ENCODE data around the gene OR2A7. TPM values are rescaled to one million over a fixed set of nuclear protein-coding genes. Genes with fewer than 3 reads are reported as not detected.
"Not testable (repeated sequence)": the region's sequence is repeated elsewhere in the genome, so short reads cannot be mapped to it uniquely, and the experiment has no call there.

Gene OR2A7, protein sequence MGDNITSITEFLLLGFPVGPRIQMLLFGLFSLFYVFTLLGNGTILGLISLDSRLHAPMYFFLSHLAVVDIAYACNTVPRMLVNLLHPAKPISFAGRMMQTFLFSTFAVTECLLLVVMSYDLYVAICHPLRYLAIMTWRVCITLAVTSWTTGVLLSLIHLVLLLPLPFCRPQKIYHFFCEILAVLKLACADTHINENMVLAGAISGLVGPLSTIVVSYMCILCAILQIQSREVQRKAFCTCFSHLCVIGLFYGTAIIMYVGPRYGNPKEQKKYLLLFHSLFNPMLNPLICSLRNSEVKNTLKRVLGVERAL
- total RNA-seq (0.26 and 0.50 TPM in 2 replicates), polyA plus RNA-seq (0.39 and 0.45 TPM in 2 replicates), polyA minus RNA-seq (ENCODE audit: low replicate concordance) (4.5 TPM in 1 of 2 replicates, not detected in the other)
- 0.20 and 0.31 TPM in 2 replicates for polyA plus RNA-seq (2012)

DNA sequence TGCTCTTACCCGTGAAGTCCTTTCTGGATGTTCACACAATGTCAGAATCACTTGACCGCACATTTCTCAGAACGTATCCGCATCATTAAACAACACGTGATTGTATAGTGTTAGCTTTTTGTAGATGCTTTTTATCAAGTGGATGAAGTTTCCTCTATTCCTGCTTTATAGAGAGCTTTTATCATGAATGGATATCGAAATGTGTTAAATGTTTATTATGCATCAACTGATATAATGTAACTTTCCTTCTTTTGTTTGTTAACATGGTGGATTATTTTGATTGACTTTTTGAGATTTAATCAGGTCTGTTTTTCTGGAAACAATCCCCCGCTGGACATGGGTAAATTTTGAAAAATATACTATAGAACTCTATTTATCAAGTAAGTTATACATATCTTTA is at the start of gene OR2A7:
OR2A7 (minus strand) TSS at position 101 of the 400 bp plus-strand sequence. CDS start 5,164 bp downstream, outside the sequence.
- not testable (repeated sequence) for H3K27me3 ChIP-seq (ENCODE audit: control insufficient read depth, insufficient read depth, low read length); H3K36me3 ChIP-seq (ENCODE audit: control insufficient read depth, insufficient read depth, low read length); DNase-seq (ENCODE audit: low read depth in 2 of 2); H3K4me2 ChIP-seq (ENCODE audit: extremely low read depth, insufficient read depth, low read length); H3K4me1 ChIP-seq (ENCODE audit: control insufficient read depth, extremely low read depth, insufficient read depth, low read length); H3K79me2 ChIP-seq (ENCODE audit: control insufficient read depth, insufficient read depth, low read length); H3K4me3 ChIP-seq (replicated peaks in 1 of 4; ENCODE audit: control extremely low read depth in 1 of 4, insufficient read depth in 1 of 4, low read depth in 3 of 4, low read length in 4 of 4); H3K9ac ChIP-seq (ENCODE audit: insufficient read depth, low read length); H3K27ac ChIP-seq (ENCODE audit: insufficient read depth, low read length); H2AFZ ChIP-seq (ENCODE audit: low read length); H4K20me1 ChIP-seq (ENCODE audit: control insufficient read depth, extremely low read depth, insufficient read depth, low read length); H3K9me3 ChIP-seq (ENCODE audit: control insufficient read depth, insufficient read depth, low read depth, low read length)

DNA sequence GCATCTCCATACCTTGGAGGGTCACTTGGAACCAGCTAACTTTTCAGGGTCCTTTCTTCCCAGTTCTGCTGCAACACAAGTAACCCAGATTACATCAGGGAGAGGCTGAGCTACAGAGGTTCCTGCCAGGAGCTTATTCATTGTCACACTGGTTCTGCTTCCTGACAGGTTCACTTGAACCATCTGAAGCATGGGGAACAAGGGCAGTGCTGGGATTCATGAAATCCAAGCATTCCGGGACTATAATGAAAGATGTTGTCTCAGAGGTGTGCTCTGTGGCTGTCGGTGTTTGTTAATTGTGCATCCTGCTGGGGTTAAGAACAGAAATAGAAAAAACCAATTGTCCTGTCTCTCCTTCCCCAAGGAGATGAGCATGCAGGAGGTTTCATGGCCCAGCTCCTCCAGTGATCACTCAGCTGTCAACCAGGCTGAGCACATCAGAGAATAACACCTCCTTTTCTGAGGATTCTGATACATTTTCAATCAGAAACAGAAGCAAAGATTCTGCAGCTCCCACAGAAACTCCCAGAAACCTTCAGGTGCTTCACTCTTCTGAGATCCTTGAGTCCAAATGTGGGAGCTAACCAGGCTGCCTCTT is 47.4 kb upstream of the OR2A7 start, which contains the start of gene OR2A1:
OR2A1 (plus strand) TSS at position 548 of the 598 bp plus-strand sequence. CDS start 5,706 bp downstream, outside the sequence.
- not testable (repeated sequence) for H3K27ac ChIP-seq (ENCODE audit: insufficient read depth, low read length); H3K79me2 ChIP-seq (ENCODE audit: control insufficient read depth, insufficient read depth, low read length); H2AFZ ChIP-seq (ENCODE audit: low read length); H4K20me1 ChIP-seq (ENCODE audit: control insufficient read depth, extremely low read depth, insufficient read depth, low read length); H3K4me3 ChIP-seq (replicated peaks in 1 of 4; ENCODE audit: control extremely low read depth in 1 of 4, insufficient read depth in 1 of 4, low read depth in 3 of 4, low read length in 4 of 4); H3K9me3 ChIP-seq (ENCODE audit: control insufficient read depth, insufficient read depth, low read depth, low read length); H3K9ac ChIP-seq (ENCODE audit: insufficient read depth, low read length); H3K4me2 ChIP-seq (ENCODE audit: extremely low read depth, insufficient read depth, low read length); H3K4me1 ChIP-seq (ENCODE audit: control insufficient read depth, extremely low read depth, insufficient read depth, low read length); H3K36me3 ChIP-seq (ENCODE audit: control insufficient read depth, insufficient read depth, low read length); H3K27me3 ChIP-seq (ENCODE audit: control insufficient read depth, insufficient read depth, low read length); DNase-seq (ENCODE audit: low read depth in 2 of 2)

DNA sequence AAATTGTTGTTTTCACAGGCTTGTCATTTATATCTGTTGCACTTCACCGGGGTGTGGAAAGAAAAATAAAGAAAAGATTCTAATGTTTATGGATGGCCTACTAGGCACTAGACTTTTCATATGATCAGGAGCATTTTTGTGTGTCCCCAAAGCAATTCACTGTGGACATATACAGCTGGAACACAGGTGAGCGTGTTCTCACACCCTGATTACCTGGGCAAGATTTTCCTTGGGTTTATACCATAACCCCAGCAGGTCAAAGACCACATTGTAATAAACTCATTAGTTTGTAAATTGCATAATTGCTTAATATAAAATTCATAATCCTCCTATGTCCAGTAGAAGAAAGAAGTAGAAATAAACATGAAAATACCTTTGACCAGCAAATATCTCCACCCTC is 46.6 kb upstream of the OR2A7 start:
- not testable (repeated sequence) for H3K27me3 ChIP-seq (ENCODE audit: control insufficient read depth, insufficient read depth, low read length); H3K36me3 ChIP-seq (ENCODE audit: control insufficient read depth, insufficient read depth, low read length); H3K9me3 ChIP-seq (ENCODE audit: control insufficient read depth, insufficient read depth, low read depth, low read length); H3K9ac ChIP-seq (ENCODE audit: insufficient read depth, low read length); H3K4me3 ChIP-seq (replicated peaks in 1 of 4; ENCODE audit: control extremely low read depth in 1 of 4, insufficient read depth in 1 of 4, low read depth in 3 of 4, low read length in 4 of 4); H3K4me1 ChIP-seq (ENCODE audit: control insufficient read depth, extremely low read depth, insufficient read depth, low read length); H4K20me1 ChIP-seq (ENCODE audit: control insufficient read depth, extremely low read depth, insufficient read depth, low read length); DNase-seq (ENCODE audit: low read depth in 2 of 2); H2AFZ ChIP-seq (ENCODE audit: low read length); H3K4me2 ChIP-seq (ENCODE audit: extremely low read depth, insufficient read depth, low read length); H3K27ac ChIP-seq (ENCODE audit: insufficient read depth, low read length); H3K79me2 ChIP-seq (ENCODE audit: control insufficient read depth, insufficient read depth, low read length)

DNA sequence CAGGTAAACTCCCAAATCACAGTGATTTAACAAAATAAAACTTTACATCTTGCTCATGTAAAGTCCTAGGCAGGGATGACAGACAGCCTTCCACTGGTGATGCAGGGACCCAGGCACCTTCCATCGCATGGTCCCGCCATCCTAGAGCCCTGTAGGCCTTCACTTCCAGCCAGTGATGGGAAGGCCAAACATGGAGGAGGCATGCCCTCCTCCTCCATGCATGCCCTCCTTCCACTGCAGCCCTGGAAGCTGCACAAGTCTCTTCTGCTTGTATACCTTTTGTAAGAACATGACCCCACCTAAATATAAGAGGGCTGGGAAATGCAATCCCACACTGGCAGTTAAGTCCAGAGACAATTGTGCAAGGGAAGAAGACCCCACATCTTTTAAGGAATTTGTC is 45.1 kb upstream of the OR2A7 start:
- not testable (repeated sequence) for H3K9ac ChIP-seq (ENCODE audit: insufficient read depth, low read length); H3K27ac ChIP-seq (ENCODE audit: insufficient read depth, low read length); H3K27me3 ChIP-seq (ENCODE audit: control insufficient read depth, insufficient read depth, low read length); H3K36me3 ChIP-seq (ENCODE audit: control insufficient read depth, insufficient read depth, low read length); H3K4me1 ChIP-seq (ENCODE audit: control insufficient read depth, extremely low read depth, insufficient read depth, low read length); H4K20me1 ChIP-seq (ENCODE audit: control insufficient read depth, extremely low read depth, insufficient read depth, low read length); DNase-seq (ENCODE audit: low read depth in 2 of 2); H3K9me3 ChIP-seq (ENCODE audit: control insufficient read depth, insufficient read depth, low read depth, low read length); H3K4me2 ChIP-seq (ENCODE audit: extremely low read depth, insufficient read depth, low read length); H3K79me2 ChIP-seq (ENCODE audit: control insufficient read depth, insufficient read depth, low read length); H3K4me3 ChIP-seq (replicated peaks in 1 of 4; ENCODE audit: control extremely low read depth in 1 of 4, insufficient read depth in 1 of 4, low read depth in 3 of 4, low read length in 4 of 4); H2AFZ ChIP-seq (ENCODE audit: low read length)

DNA sequence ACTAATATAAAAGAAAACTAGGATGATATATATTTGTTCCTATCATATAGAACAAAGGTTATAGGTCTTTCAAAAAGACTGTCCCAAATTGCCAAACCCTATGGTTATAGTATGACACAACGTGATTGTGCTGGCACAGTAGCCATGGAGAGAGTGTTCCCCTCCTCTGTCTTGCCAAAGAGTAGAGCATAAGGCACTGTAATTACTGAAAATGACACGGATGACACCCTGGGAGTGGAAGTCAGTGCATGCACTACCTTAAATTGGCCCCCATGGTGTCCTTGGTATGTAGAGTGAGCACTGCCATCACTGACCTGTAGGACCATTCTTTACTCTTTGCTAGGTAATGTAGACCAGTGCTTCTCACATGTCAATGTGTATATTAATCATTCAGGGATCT is 40.6 kb upstream of the OR2A7 start:
- H4K20me1 ChIP-seq (ENCODE audit: control insufficient read depth, extremely low read depth, insufficient read depth, low read length); H3K4me1 ChIP-seq (ENCODE audit: control insufficient read depth, extremely low read depth, insufficient read depth, low read length); H3K27me3 ChIP-seq (ENCODE audit: control insufficient read depth, insufficient read depth, low read length); H3K4me3 ChIP-seq (replicated peaks in 1 of 4; ENCODE audit: control extremely low read depth in 1 of 4, insufficient read depth in 1 of 4, low read depth in 3 of 4, low read length in 4 of 4); H3K36me3 ChIP-seq (ENCODE audit: control insufficient read depth, insufficient read depth, low read length); H3K27ac ChIP-seq (ENCODE audit: insufficient read depth, low read length); H3K4me2 ChIP-seq (ENCODE audit: extremely low read depth, insufficient read depth, low read length); H3K9ac ChIP-seq (ENCODE audit: insufficient read depth, low read length); H3K9me3 ChIP-seq (ENCODE audit: control insufficient read depth, insufficient read depth, low read depth, low read length); H3K79me2 ChIP-seq (ENCODE audit: control insufficient read depth, insufficient read depth, low read length); DNase-seq (ENCODE audit: low read depth in 2 of 2); H2AFZ ChIP-seq (ENCODE audit: low read length): not testable (repeated sequence)

DNA sequence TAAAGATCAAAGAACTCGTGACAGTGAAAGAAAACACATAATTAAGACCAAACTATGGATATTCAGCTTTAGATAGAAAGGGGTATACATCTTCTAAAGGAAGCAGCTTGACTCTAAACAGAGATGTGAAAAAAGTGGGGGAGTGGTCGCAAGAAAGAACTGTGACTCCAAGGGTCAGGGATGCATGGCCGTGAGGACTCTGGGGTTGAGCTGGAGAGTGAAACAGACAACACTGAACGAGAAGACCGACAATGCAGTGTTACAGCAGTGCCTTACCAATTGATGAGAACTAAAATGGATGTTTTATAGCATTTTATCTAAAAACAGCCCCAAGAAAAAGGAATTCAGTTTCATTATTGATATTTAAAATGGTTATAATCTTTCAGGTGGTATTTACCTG is 39.0 kb upstream of the OR2A7 start:
- H3K4me1 ChIP-seq (ENCODE audit: control insufficient read depth, extremely low read depth, insufficient read depth, low read length); H3K9ac ChIP-seq (ENCODE audit: insufficient read depth, low read length); H3K79me2 ChIP-seq (ENCODE audit: control insufficient read depth, insufficient read depth, low read length); H2AFZ ChIP-seq (ENCODE audit: low read length); H3K4me3 ChIP-seq (replicated peaks in 1 of 4; ENCODE audit: control extremely low read depth in 1 of 4, insufficient read depth in 1 of 4, low read depth in 3 of 4, low read length in 4 of 4); H3K36me3 ChIP-seq (ENCODE audit: control insufficient read depth, insufficient read depth, low read length); H3K4me2 ChIP-seq (ENCODE audit: extremely low read depth, insufficient read depth, low read length); H4K20me1 ChIP-seq (ENCODE audit: control insufficient read depth, extremely low read depth, insufficient read depth, low read length); H3K9me3 ChIP-seq (ENCODE audit: control insufficient read depth, insufficient read depth, low read depth, low read length); DNase-seq (ENCODE audit: low read depth in 2 of 2); H3K27ac ChIP-seq (ENCODE audit: insufficient read depth, low read length); H3K27me3 ChIP-seq (ENCODE audit: control insufficient read depth, insufficient read depth, low read length): not testable (repeated sequence)
